Activated naive CD4-positive, alpha-beta T cell (primary cell): ENCODE data around the gene RETREG1.
"Not testable (repeated sequence)": the region's sequence is repeated elsewhere in the genome, so short reads cannot be mapped to it uniquely, and the experiment has no call there.

Source experiments
- DNase-seq, 4 experiments: peaks; one replicate each; lab custom pipeline; 2025; lab: John Stamatoyannopoulos, UW

Gene RETREG1

DNA sequence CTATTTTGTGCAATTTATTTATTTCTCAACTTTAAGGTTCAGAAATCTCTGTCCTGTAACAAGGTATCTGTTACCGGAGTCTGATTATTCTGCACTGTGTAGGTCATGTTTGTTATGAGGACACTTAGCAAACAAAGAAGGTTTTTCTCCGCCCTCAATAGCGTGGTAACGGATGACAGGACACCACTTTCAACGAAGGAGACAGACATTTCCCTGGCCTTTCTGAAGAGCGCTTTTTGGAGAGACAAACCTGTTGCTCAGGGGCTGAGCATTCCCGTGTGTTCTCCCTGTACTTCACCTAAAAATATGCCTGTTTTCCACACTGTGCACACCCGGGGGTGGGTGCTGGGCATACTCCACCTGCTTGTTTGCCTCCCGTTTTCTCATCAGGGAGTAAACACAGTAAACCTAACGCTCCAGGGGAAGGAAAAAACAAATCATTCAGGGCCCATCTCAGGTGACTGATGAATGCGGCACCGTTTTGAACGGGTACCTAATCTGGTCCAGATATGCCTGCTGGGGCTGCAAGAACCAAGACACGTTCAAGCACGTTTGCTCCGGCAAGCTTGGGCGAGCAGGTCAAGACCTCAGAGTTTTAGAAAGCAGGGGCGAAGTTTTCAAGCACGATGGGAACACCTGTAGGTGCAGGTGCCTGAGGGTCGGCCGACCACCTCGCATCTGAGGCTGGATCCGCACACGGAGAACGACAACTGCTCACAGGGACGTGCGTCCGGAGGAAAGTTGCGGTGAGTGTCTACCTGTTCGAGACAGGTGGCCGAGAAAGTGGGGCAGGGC, 859 bp downstream of the RETREG1 start:
- no peak for DNase-seq

DNA sequence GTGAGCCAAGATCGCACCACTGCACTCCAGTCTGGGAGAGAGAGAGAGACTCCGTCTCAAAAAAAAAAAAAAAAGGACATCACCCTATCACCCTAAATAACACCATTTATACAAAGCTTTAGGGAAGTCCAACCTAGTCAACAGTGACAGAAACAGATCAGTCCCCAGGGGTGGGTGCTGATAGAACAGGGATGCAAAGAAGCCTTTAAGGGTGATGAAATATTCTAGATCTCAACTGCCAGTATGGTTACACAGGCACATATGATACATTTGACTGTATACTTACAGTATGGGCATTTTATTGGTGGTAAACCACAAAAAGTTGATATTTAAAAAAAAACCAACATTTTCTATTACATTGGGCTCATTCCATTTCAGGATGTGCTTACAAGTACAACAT, 4.8 kb downstream of the RETREG1 start:
- no peak for DNase-seq

DNA sequence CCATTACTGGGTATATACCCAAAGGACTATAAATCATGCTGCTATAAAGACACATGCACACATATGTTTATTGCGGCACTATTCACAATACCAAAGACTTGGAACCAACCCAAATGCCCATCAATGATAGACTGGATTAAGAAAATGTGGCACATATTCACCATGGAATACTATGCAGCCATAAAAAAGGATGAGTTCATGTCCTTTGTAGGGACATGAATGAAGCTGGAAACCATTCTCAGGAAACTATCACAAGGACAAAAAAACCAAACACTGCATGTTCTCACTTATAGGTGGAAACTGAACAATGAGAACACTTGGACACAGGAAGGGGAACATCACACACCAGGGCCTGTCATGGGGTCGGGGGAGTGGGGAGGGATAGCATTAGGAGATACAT, 5.9 kb downstream of the RETREG1 start:
- DNase-seq = not testable (repeated sequence)

DNA sequence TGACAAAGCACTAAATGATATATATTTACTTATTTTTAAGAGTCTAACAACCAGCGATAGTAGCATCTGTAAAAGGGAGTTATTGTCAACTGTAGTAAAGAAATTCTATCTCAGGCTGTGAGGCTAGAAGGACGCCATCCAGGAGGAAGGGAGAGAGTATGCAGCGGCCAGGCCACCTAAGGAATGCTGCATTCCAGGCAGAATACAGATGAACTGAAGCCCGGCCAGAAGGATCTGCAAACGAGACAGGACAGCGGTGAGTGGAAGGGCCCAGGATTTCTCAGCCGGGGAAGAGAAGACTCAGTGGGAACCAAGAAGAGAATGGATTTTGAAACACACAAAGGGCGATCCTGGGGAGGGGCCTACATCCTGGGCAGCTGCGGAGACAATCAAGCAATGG, 7.4 kb downstream of the RETREG1 start:
- DNase-seq = no peak

DNA sequence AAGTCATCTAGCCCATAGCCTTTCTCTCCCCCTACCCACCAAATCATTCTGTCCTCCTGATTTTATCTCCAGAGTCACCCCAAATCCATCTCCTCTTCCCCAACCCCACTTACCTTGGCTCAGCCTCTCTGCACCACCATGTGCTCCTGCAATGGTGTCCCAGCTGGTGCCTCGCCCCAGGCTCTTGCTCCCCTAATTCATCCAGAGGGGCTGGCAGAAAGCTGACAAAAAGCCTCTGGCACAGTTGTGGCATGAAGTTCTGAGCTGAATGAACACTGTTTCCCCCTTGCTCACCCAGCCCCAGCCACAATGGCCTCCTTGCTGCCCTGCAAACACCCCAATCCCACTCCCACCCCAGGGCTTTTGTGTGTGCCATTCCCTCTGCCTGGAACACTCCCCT, 10.2 kb downstream of the RETREG1 start:
- no peak for DNase-seq

DNA sequence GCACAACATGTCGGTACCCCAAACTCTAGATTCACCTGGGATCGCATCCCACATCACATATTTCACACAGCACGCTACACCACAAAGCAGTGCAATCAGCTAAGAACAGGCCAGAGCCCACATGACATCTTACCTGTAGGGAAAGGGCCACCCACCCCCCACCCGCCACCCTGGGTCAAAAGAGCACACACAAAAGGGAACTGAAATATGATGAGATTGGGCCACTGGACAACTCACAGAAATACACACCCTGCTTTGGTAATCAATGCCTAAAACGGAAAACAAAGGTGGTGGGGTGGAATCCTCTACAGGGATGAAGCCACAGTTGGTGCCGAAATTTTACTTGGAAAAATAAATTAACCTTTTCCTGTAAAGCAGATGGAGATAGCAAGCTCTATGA, 13.1 kb downstream of the RETREG1 start:
- DNase-seq = no peak

DNA sequence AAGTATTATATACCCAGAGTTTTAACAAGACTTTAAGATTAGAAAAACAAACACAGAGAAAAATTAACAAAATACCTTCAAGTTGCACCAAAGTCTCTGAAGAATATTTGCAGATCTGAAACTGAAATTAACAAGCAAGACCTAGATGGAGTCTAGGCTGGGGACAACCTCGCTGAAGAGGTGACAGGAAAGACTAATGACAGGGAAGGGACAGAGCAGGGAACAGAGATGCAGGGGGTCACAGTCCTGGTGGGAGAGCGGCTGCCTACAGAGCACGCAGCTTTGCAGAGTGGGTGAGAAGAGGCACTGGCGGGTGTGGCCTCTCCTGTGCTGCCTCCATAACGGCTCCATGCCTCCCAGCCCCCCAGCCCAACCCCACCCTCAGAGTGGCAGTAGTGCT, 13.5 kb downstream of the RETREG1 start:
- no peak for DNase-seq

DNA sequence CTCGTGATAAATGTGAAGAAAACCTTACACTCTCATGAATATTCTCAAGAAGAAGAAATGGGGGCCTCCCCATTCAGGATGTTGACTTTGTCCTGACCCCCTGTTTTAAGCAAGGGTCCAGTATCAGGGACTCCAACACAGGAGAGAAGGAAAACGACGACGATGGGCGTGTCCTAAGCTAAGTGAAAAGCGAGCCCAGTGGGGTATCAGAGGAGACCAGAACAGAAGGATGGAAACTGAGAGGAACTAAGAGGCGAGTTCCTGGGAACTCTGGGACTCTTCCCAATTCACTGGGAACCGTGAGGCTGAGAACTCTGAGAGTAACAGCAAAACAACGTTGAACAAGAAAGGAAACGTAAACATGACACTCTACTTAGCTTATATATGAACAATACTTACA, 14.6 kb downstream of the RETREG1 start:
- DNase-seq = no peak

DNA sequence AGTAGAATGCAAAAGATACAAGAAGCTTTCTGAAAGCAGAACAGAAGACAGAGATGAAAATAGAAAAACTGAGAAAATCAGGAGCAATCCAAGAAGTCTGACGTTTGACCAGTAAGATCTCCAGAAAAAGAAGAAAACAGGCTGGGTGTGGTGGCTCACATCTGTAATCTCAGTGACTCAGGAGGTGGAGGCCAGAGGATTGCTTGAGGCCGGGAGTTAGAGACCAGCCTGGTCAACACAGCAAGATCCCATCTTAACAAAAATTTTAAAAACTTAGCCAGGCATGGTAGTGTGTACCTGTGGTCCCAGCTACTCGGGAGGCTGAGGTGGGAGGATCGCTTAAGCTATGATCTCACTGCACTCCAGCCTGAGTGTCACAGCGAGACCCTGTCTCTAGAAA, 15.9 kb downstream of the RETREG1 start:
- DNase-seq = no peak

DNA sequence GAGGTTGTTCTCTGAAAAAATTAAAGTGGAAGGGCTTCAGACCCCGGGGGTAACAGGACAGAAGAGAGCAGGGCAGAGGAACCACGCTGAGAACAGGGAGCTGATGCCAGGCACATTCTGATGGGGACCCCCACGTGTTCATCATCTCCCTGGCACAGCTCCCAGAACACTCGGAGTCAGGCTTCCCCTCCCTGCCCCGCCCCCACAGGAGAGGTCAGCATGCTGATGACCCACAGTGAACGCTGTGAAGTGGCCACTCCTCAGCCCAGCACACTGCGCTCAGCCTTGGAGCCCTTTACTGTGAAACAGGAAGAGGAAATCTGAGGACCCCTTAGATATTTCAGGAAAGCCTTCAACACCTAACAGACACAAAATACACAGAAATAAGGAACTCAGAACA, 16.4 kb downstream of the RETREG1 start:
- DNase-seq = no peak

DNA sequence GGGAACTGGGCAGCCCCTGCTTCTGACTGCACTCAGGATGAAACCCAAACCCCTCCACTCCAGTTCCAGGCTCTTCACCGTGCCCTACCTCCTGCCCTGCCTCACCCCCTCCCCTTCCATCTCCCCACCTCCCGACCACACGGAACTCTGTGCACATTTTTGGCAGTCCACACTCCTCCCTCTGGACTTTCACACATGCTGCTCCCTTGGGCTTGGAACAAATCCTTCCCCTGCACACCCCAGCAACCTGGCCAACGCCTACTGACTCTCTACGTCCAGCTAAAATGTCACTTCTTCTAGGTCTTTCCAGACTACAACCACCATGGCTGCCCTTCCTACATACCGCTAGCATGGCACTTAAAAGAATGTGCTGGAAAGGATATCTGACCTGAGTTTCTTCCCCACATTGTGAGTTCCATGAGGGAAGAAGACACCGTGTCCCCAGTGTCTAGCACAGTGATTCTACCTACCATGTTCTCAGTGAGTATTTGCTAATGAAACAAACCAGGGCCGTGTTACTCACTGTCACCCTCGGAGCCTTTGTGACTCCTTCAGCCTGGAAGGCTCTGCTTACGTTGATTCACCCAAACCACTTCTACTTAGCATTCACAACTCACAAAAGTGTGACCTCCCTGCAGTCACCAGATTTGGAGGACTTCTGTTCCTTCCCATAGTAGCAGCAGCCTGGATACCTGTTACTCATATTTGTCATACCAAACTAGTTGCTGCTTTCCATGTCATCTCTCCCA, 18.7 kb downstream of the RETREG1 start:
- DNase-seq = no peak

DNA sequence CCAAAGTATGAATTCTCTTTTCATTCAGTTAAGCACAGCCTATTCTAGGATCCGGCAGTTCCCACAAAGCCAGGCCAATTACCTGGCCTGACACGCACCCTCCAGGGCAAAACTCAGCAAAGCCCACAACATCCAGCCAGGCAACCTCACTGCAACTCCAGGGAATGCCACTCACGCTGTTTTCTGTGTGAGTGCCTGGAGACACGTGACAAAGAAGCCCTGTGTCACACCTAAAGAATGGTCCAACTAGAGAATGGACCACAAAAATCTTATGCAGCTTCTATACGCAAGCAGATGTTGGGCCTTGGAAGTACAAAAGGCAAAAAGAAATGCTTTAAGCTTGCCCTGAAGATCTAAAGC, 20.2 kb downstream of the RETREG1 start:
- DNase-seq = no peak

DNA sequence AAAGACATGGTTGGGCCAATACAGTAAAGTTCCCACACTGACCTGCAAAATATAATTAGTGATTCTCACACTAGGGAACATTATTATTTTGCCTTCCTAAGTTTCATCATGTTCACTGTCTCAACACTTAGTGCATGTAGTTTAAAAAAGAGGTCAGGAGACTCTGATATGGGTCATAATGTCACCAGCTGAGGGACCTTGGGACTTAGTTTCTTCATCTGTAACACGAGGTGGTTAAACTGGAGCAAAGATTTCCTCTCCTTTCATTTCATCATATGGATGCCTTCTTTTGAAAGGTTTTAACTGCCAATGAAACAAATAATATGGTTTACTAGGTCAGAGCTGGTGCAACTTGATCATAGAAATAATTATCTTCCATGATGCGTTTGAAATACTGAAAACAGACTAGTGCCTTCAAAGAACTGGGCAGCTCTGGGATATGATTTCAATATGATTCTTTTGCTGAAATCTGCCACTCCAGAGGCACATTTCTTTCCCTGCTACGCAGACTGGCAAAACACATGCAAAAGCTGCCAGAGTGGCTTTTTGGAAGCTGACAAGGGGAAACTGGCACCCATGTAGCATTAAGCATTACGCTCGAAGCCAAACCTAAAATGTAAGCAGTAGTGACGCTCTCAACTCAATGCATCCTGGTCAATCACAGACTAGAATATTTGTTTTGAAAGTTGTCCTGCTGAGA, 20.8 kb downstream of the RETREG1 start:
- no peak for DNase-seq

DNA sequence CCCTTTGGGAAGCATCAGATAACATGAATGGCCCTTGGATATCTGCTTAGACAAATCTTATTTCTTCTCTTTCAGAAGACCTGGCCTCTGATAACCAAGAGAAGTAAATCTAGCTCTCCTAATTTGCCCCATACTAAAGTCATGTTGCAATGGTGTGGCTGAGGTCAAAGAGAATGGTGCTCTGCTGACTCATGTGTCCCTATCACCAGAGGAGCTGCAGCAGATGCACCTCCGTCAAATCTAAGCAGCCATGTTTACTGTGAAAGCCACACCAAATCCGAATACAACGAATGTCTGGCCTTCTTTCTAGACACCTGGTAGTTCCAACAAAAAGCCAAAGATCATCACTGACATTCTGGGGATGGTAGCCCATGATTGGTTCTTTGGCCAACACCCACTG, 23.2 kb downstream of the RETREG1 start:
- DNase-seq = no peak

DNA sequence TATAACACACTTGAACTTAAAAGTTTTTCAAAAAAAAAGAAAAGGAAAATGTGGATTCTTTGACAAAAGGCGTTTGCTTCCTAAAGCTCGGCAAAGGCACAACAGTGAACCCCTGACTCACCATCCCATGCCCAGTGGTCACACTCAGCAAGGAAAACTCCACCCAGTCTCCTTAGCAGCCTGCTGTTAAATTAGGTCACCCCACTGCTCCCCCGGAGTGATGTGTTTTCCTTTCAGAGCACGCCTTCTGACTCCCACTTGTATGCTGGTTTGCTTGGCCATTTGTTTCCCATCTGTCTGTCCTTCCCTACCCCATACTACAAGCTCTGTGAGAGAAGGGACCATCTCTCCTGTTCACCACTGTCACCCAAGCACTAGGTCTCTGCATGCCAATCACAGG, 23.8 kb downstream of the RETREG1 start:
- no peak for DNase-seq

DNA sequence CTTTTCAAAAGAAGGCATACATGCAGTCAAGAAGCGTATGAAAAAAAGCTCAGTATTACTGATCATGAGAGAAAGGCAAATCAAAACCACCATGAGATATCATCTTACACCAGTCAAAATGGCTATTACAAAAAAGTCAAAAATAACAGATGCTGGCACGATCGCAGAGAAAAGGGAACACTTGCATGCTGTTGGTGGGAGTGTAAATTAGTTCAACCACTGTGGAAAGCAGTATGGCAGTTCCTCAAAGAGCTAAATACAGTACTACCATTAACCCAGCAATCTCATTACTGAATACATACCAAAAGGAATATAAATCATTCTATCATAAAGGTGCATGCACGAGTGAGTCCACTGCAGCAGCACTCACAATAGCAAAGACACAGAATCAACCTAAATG, 24.5 kb downstream of the RETREG1 start:
- no peak for DNase-seq

DNA sequence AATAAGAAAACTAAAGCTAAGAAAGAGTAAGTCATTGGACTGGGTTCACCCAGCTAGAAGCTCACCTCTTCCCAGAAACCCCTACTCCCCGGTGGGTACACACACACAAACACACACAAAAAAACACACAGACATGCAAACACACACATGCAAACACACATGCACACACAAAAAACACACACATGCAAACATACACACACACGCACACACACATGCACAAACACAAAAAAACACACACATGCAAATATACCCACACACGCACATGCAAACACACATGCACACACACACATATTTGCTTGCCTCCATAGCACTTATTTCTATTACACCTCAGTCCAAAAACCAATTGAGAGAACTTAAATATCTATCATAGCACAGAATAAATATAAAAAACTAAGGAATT, 26.1 kb downstream of the RETREG1 start:
- no peak for DNase-seq

DNA sequence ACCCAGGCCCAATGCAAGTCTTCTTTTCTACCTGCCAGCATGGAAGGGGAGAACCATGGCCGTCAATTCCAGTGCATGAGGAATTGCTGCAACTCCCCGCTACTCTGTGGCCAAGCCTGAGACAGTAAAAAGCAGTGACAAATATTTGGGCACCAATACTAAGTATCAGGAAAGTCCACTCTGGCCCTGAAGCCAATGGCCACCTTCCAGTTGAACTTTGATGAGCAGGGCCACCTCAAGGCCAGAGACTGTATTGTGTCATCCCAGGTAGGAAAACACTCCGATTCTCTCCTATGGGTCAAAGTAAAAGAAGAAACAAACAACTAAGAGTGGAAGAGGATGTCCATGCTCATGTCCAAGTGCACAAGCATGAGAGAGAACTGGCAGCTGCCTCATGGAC, 27.1 kb downstream of the RETREG1 start:
- no peak for DNase-seq

DNA sequence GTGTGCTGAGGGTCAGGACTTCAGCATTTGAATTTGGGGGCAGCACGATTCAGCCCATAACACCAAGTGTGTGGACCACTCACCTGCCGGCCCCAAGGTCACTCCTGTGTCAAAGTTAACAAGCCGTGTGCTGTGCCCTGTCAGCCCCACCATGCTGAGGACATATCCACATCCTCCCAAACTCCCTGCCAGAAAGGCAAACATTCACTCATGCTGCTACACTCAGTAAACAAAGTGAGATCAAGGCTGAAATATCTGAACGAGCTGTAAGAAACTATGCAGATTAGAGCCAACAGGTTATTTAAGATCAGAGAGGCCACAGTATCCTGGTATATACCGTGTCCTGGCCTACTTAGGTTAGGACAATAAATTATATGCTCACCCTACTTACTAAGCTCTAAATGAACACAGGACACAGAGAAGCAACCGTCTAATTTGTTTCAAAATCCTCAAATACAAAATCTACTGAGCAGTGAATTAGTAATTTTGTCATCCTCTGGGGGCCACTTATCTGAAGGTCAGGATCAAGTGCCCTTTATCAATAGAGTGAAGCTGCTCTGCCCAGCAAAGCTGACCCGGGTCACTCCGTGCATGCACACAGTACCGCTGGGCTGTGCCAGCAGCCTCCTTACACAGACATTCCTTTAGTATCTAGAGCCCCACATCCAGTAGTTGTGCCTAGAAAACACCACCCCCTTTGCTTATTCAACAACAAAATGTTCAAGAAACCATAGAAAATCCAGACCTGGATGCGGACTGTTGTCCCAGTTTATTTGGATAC, 28.2 kb downstream of the RETREG1 start:
- DNase-seq = no peak

DNA sequence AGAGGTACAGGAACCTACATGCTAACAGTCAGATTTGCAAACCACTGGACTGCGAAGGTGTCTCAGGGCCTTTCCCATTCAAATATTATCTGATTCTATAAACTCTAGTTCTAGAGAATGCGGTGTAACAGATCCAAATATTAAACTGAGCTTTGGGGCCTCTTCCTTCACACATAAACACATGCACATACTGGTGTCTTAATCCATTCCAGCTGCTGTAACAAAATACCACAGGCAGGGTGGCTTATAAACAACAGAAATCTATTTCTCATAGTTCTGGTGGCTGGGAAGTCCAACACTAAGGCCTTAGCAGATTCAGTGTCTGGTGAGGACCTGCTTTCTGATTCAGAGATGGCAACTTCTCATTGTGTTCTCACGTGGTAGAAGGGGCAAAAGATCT, 30.2 kb downstream of the RETREG1 start:
- no peak for DNase-seq

DNA sequence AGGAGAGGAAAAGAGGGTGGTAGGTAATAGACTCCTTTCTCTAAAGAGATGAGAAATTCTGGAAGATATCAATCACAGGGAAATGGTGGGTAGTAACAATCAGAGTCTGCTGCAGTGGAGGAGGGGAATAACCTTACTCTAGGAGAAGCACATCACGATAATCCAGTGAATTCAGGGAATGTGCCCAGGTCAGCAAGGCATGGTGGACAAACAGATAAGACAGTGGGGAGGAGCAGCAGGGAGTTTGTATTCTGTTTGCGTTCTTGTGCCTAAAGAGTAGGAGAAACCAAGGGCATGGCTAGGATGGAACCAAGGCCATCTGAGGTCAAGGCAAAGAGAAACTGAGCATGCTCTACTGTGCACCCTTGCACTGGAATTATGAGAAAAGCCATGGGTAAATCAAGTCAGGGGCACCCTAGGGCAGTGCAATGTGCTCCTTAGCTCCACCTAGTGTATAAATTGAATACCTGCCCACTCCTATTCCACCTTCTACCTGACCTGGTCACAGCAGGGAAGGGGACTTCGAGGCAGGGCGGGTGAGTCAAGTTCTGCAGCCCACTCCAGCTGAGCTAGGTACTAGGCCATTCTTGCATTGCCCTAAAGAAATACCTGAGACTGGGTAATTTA, 31.6 kb downstream of the RETREG1 start:
- DNase-seq = no peak

DNA sequence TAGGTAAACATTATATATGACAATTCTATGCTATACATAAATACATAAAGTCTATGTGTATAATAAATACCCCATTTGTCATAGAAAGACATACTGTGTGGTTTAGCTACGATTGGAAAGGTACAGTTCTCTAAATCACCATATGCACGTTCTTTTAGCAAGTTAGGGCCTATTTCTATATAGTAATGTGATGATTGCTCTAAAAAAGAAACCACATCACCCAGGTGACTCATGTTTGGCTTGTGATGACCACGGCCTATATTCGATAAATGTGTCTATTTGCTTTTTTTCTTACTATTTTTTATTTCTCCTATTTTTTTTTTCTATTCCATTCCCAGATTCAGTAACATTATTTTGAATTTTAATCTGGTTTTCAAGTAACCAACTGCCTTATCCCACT, 34.7 kb downstream of the RETREG1 start:
- DNase-seq = no peak
